ENCODE results near the gene STXBP6. TPM values are rescaled to one million over a fixed set of nuclear protein-coding genes. Genes with fewer than 3 reads are reported as not detected.
A peak's percentile ranks its signal among the peaks of the same experiment; 100 is the strongest.

STXBP6 gene
- total and polyA plus RNA-seq, 2 of the 13 experiments (the other 11 are each of a cell fraction or from before 2014, with no cell fraction given): 35.3 to 42.8 TPM

- TF ChIP-seq ZNF136 (CRISPR knock-in tag; IDR thresholded peaks at IDR 0.05; ENCODE audit: low read depth) (no peak), CREB1 (IDR thresholded peaks at IDR 0.05) (no peak), CREB1 (CRISPR knock-in tag; IDR thresholded peaks at IDR 0.05) (no peak; the same call in 1 of the 2 replicates), ARID2 (CRISPR knock-in tag; IDR thresholded peaks at IDR 0.05; ENCODE audit: borderline replicate concordance) (no peak), FOSL2 (CRISPR knock-in tag; IDR thresholded peaks at IDR 0.05) (peak; percentile 65), BRD4 (CRISPR knock-in tag; IDR thresholded peaks at IDR 0.05) (no peak), ELF3 (CRISPR knock-in tag; IDR thresholded peaks at IDR 0.05) (peak; percentile 90), SSRP1 (CRISPR knock-in tag; IDR thresholded peaks at IDR 0.05) (peak; percentile 66; the same call in 1 of the 2 replicates), SMYD3 (CRISPR knock-in tag; IDR thresholded peaks at IDR 0.05) (no peak), STAT5B (CRISPR knock-in tag; IDR thresholded peaks at IDR 0.05) (no peak), SRY (CRISPR knock-in tag; IDR thresholded peaks at IDR 0.05) (no peak), ZNF549 (CRISPR knock-in tag; IDR thresholded peaks at IDR 0.05) (no peak), MIER3 (CRISPR knock-in tag; IDR thresholded peaks at IDR 0.05; ENCODE audit: borderline replicate concordance) (no peak), ZNF552 (CRISPR knock-in tag; IDR thresholded peaks at IDR 0.05; ENCODE audit: borderline replicate concordance) (no peak), HIC2 (CRISPR knock-in tag; IDR thresholded peaks at IDR 0.05; ENCODE audit: low read depth) (no peak), SOX13 (IDR thresholded peaks at IDR 0.05) (no peak), SOX13 (CRISPR knock-in tag; conservative IDR thresholded peaks at IDR 0.05 in 1 of 2, IDR thresholded peaks at IDR 0.05 in 1 of 2) (peak in 1 of 2 experiments; percentile 92; a peak in 2 of 4 replicates), ZNF761 (CRISPR knock-in tag; conservative IDR thresholded peaks at IDR 0.05) (no peak), ESRRA (CRISPR knock-in tag; IDR thresholded peaks at IDR 0.05; ENCODE audit: low read depth) (no peak), AHR (CRISPR knock-in tag; IDR thresholded peaks at IDR 0.05) (no peak)
- TF ChIP-seq, protein P1, sequence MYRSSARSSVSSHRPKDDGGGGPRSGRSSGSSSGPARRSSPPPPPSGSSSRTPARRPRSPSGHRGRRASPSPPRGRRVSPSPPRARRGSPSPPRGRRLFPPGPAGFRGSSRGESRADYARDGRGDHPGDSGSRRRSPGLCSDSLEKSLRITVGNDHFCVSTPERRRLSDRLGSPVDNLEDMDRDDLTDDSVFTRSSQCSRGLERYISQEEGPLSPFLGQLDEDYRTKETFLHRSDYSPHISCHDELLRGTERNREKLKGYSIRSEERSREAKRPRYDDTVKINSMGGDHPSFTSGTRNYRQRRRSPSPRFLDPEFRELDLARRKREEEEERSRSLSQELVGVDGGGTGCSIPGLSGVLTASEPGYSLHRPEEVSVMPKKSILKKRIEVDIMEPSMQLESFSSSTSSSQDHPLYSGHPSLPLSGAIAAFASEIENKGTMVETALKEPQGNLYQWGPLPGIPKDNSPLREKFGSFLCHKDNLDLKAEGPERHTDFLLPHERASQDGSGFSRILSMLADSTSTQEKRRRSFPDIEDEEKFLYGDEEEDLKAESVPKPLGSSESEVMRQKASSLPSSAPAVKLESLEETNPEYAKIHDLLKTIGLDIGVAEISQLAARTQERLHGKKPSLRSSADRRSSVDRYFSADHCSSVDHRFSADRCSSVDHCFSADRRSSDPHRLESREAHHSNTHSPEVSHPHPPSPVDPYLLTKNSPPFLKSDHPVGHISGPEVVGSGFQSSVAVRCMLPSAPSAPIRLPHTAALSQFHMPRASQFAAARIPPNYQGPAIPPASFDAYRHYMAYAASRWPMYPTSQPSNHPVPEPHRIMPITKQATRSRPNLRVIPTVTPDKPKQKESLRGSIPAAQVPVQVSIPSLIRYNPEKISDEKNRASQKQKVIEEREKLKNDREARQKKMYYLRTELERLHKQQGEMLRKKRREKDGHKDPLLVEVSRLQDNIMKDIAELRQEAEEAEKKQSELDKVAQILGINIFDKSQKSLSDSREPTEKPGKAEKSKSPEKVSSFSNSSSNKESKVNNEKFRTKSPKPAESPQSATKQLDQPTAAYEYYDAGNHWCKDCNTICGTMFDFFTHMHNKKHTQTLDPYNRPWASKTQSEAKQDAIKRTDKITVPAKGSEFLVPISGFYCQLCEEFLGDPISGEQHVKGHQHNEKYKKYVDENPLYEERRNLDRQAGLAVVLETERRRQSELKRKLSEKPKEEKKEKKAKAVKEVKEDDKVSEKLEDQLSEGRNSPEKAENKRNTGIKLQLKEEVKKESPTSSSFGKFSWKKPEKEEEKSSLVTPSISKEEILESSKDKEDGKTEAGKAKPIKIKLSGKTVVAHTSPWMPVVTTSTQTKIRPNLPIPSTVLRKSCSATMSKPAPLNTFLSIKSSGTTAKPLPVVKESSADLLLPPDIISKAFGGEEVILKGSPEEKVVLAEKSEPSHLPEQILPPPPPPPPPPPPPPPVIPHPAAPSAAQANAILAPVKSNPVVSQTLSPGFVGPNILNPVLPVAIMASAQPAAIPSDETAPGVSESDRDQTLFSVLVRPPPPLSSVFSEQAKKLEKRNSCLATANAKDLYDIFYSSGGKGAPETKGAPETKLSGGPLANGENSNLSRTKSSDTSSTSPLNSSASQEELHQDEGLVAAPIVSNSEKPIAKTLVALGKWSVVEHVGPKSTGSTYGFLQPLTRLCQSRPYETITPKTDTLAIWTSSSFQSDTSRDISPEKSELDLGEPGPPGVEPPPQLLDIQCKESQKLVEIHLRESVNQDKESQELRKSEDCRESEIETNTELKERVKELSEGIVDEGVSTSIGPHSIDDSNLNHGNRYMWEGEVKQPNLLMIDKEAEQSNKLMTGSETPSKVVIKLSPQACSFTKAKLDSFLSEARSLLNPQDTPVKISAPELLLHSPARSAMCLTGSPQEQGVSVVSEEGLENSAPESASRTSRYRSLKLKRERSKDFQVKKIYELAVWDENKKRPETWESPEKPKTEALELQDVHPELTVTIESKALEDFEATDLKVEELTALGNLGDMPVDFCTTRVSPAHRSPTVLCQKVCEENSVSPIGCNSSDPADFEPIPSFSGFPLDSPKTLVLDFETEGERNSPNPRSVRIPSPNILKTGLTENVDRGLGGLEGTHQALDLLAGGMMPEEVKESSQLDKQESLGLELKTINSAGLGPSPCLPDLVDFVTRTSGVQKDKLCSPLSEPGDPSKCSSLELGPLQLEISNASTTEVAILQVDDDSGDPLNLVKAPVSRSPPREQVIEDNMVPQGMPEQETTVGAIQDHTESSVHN (CRISPR knock-in tag; IDR thresholded peaks at IDR 0.05): no peak
- TF ChIP-seq, protein P2, sequence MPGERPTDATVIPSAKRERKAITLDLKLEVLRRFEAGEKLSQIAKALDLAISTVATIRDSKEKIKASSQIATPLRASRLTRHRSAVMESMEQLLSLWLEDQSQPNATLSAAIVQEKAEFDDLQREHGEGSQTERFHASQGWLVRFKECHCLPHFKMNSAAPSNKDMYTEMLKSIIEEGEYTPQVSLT (CRISPR knock-in tag; IDR thresholded peaks at IDR 0.05; ENCODE audit: borderline replicate concordance, low read depth): no peak
Measured at GRCh38 chr14:24982472-24983155, 67.3 kb downstream of the STXBP6 start (continued).

Data from HepG2 (cell line).